ENCODE measurements around the gene PIBF1.
"Not testable (repeated sequence)": the region's sequence is repeated elsewhere in the genome, so short reads cannot be mapped to it uniquely, and the experiment has no call there.

PIBF1 gene

GRCh38 chr13:72911981-72912380, 130.0 kb downstream of the PIBF1 start:
- Histone ChIP-seq H3K4me3 (ENCODE audit: low read length) (no peak overlapping the region), H3K4me1 (ENCODE audit: control insufficient read depth, insufficient read depth, low read length) (no peaks in the 10 kb centered on the region), H3K4me2 (ENCODE audit: low read length) (no peak overlapping the region), H3K27me3 (ENCODE audit: control insufficient read depth, insufficient read depth, low read length) (no peaks in the 10 kb centered on the region), H3K9ac (ENCODE audit: low read depth, low read length) (no peak overlapping the region), H3K9me3 (replicated peaks; ENCODE audit: low read length) (no peaks in the 10 kb centered on the region), H3K36me3 (ENCODE audit: insufficient read depth, low read length) (peaks cover 20% of the 10 kb centered on the region)

- H3K9me3 ChIP-seq (replicated peaks; ENCODE audit: low read length): no peaks in the 10 kb centered on the region
- peaks cover 6% of the 10 kb centered on the region for H3K4me1 ChIP-seq (ENCODE audit: control insufficient read depth, insufficient read depth, low read length)
- H3K27me3 ChIP-seq (ENCODE audit: control insufficient read depth, insufficient read depth, low read length): no peaks in the 10 kb centered on the region
- no peak overlapping the region for H3K4me2 ChIP-seq (ENCODE audit: low read length)
- peaks cover 23% of the 10 kb centered on the region for H3K36me3 ChIP-seq (ENCODE audit: insufficient read depth, low read length)
- no peak overlapping the region for H3K9ac ChIP-seq (ENCODE audit: low read depth, low read length)
- H3K4me3 ChIP-seq (ENCODE audit: low read length): no peak overlapping the region
Measured at GRCh38 chr13:72920097-72920496, 138.2 kb downstream of the PIBF1 start.

GRCh38 chr13:72931311-72931710, 149.4 kb downstream of the PIBF1 start:
- Histone ChIP-seq H3K4me2 (ENCODE audit: low read length) (no peak overlapping the region), H3K9me3 (replicated peaks; ENCODE audit: low read length) (no peaks in the 10 kb centered on the region), H3K27me3 (ENCODE audit: control insufficient read depth, insufficient read depth, low read length) (no peaks in the 10 kb centered on the region), H3K9ac (ENCODE audit: low read depth, low read length) (no peak overlapping the region), H3K4me1 (ENCODE audit: control insufficient read depth, insufficient read depth, low read length) (no peaks in the 10 kb centered on the region), H3K4me3 (ENCODE audit: low read length) (no peak overlapping the region), H3K36me3 (ENCODE audit: insufficient read depth, low read length) (peaks cover 10% of the 10 kb centered on the region)

- Histone ChIP-seq H3K4me3 (ENCODE audit: low read length) (no peak overlapping the region), H3K9me3 (replicated peaks; ENCODE audit: low read length) (no peaks in the 10 kb centered on the region), H3K36me3 (ENCODE audit: insufficient read depth, low read length) (peaks cover 10% of the 10 kb centered on the region), H3K4me2 (ENCODE audit: low read length) (no peak overlapping the region), H3K4me1 (ENCODE audit: control insufficient read depth, insufficient read depth, low read length) (no peaks in the 10 kb centered on the region), H3K9ac (ENCODE audit: low read depth, low read length) (no peak overlapping the region), H3K27me3 (ENCODE audit: control insufficient read depth, insufficient read depth, low read length) (no peaks in the 10 kb centered on the region)
Measured at GRCh38 chr13:72932250-72932649, 150.3 kb downstream of the PIBF1 start.

GRCh38 chr13:72946267-72946666, 164.3 kb downstream of the PIBF1 start:
- not testable (repeated sequence) for H3K4me1 ChIP-seq (ENCODE audit: control insufficient read depth, insufficient read depth, low read length); H3K9me3 ChIP-seq (replicated peaks; ENCODE audit: low read length); H3K4me3 ChIP-seq (ENCODE audit: low read length)

GRCh38 chr13:72952529-72953141, 170.7 kb downstream of the PIBF1 start:
- Histone ChIP-seq H3K9me3 (replicated peaks; ENCODE audit: low read length) (no peaks in the 10 kb centered on the region), H3K4me2 (ENCODE audit: low read length) (no peak overlapping the region), H3K9ac (ENCODE audit: low read depth, low read length) (no peak overlapping the region), H3K27me3 (ENCODE audit: control insufficient read depth, insufficient read depth, low read length) (no peaks in the 10 kb centered on the region), H3K4me3 (ENCODE audit: low read length) (no peak overlapping the region), H3K36me3 (ENCODE audit: insufficient read depth, low read length) (no peaks in the 10 kb centered on the region), H3K4me1 (ENCODE audit: control insufficient read depth, insufficient read depth, low read length) (no peaks in the 10 kb centered on the region)

More at GRCh38 chr13:72946267-72946666, 164.3 kb downstream of the PIBF1 start:
- H3K9ac ChIP-seq (ENCODE audit: low read depth, low read length); H3K27me3 ChIP-seq (ENCODE audit: control insufficient read depth, insufficient read depth, low read length); H3K4me2 ChIP-seq (ENCODE audit: low read length); H3K36me3 ChIP-seq (ENCODE audit: insufficient read depth, low read length): not testable (repeated sequence)

GRCh38 chr13:72953391-72953965, 171.5 kb downstream of the PIBF1 start:
- no peaks in the 10 kb centered on the region for H3K27me3 ChIP-seq (ENCODE audit: control insufficient read depth, insufficient read depth, low read length)
- no peaks in the 10 kb centered on the region for H3K9me3 ChIP-seq (replicated peaks; ENCODE audit: low read length)
- no peaks in the 10 kb centered on the region for H3K36me3 ChIP-seq (ENCODE audit: insufficient read depth, low read length)
- H3K4me1 ChIP-seq (ENCODE audit: control insufficient read depth, insufficient read depth, low read length): no peaks in the 10 kb centered on the region
- no peak overlapping the region for H3K4me3 ChIP-seq (ENCODE audit: low read length)
- H3K4me2 ChIP-seq (ENCODE audit: low read length): no peak overlapping the region
- no peak overlapping the region for H3K9ac ChIP-seq (ENCODE audit: low read depth, low read length)

- H3K4me3 ChIP-seq (ENCODE audit: low read length): no peak overlapping the region
- no peaks in the 10 kb centered on the region for H3K4me1 ChIP-seq (ENCODE audit: control insufficient read depth, insufficient read depth, low read length)
- no peaks in the 10 kb centered on the region for H3K36me3 ChIP-seq (ENCODE audit: insufficient read depth, low read length)
- H3K9ac ChIP-seq (ENCODE audit: low read depth, low read length): no peak overlapping the region
- no peak overlapping the region for H3K4me2 ChIP-seq (ENCODE audit: low read length)
- H3K27me3 ChIP-seq (ENCODE audit: control insufficient read depth, insufficient read depth, low read length): no peaks in the 10 kb centered on the region
- no peaks in the 10 kb centered on the region for H3K9me3 ChIP-seq (replicated peaks; ENCODE audit: low read length)
Measured at GRCh38 chr13:72959643-72960042, 177.7 kb downstream of the PIBF1 start.

GRCh38 chr13:72960114-72960513, 178.2 kb downstream of the PIBF1 start:
- Histone ChIP-seq H3K9ac (ENCODE audit: low read depth, low read length) (no peak overlapping the region), H3K4me1 (ENCODE audit: control insufficient read depth, insufficient read depth, low read length) (no peaks in the 10 kb centered on the region), H3K4me3 (ENCODE audit: low read length) (no peak overlapping the region), H3K27me3 (ENCODE audit: control insufficient read depth, insufficient read depth, low read length) (no peaks in the 10 kb centered on the region), H3K36me3 (ENCODE audit: insufficient read depth, low read length) (peaks cover under 1% of the 10 kb centered on the region), H3K9me3 (replicated peaks; ENCODE audit: low read length) (no peaks in the 10 kb centered on the region), H3K4me2 (ENCODE audit: low read length) (no peak overlapping the region)

GRCh38 chr13:72960541-72960940, 178.6 kb downstream of the PIBF1 start:
- Histone ChIP-seq H3K9ac (ENCODE audit: low read depth, low read length) (no peak overlapping the region), H3K4me2 (ENCODE audit: low read length) (no peak overlapping the region), H3K27me3 (ENCODE audit: control insufficient read depth, insufficient read depth, low read length) (no peaks in the 10 kb centered on the region), H3K36me3 (ENCODE audit: insufficient read depth, low read length) (peaks cover 5% of the 10 kb centered on the region), H3K4me1 (ENCODE audit: control insufficient read depth, insufficient read depth, low read length) (no peaks in the 10 kb centered on the region), H3K9me3 (replicated peaks; ENCODE audit: low read length) (no peaks in the 10 kb centered on the region), H3K4me3 (ENCODE audit: low read length) (no peak overlapping the region)

- Histone ChIP-seq H3K4me2 (ENCODE audit: low read length) (no peak overlapping the region), H3K36me3 (ENCODE audit: insufficient read depth, low read length) (peaks cover 6% of the 10 kb centered on the region), H3K9me3 (replicated peaks; ENCODE audit: low read length) (no peaks in the 10 kb centered on the region), H3K4me3 (ENCODE audit: low read length) (no peak overlapping the region), H3K9ac (ENCODE audit: low read depth, low read length) (no peak overlapping the region), H3K27me3 (ENCODE audit: control insufficient read depth, insufficient read depth, low read length) (no peaks in the 10 kb centered on the region), H3K4me1 (ENCODE audit: control insufficient read depth, insufficient read depth, low read length) (no peaks in the 10 kb centered on the region)
Measured at GRCh38 chr13:72963762-72964161, 181.8 kb downstream of the PIBF1 start.

GRCh38 chr13:72970301-72970880, 188.5 kb downstream of the PIBF1 start:
- Histone ChIP-seq H3K27me3 (ENCODE audit: control insufficient read depth, insufficient read depth, low read length) (no peaks in the 10 kb centered on the region), H3K4me1 (ENCODE audit: control insufficient read depth, insufficient read depth, low read length) (peaks cover 13% of the 10 kb centered on the region), H3K4me2 (ENCODE audit: low read length) (no peak overlapping the region), H3K4me3 (ENCODE audit: low read length) (no peak overlapping the region), H3K9ac (ENCODE audit: low read depth, low read length) (no peak overlapping the region), H3K9me3 (replicated peaks; ENCODE audit: low read length) (no peaks in the 10 kb centered on the region), H3K36me3 (ENCODE audit: insufficient read depth, low read length) (peaks cover 2% of the 10 kb centered on the region)
